Lower lobe of right lung (tissue), 2 donors: ENCODE data around the gene CEP126. TPM values are rescaled to one million over a fixed set of nuclear protein-coding genes. Genes with fewer than 3 reads are reported as not detected.

Experiments
- ATAC-seq, 2 donors: fragments of 200-7000 bp; cut with Tn5 transposase; one replicate each; pipeline ENCODE4 v1.9.1; 2020 to 2022; ENCODE audit warnings: mild to moderate bottlenecking in 2 of 2, moderate library complexity in 2 of 2
- DNase-seq: peaks from one replicate; pipeline ENCODE4 v3.0.0-alpha.2; 2020
- H3K27ac ChIP-seq: fragments of 200-600 bp; one replicate; pipeline ENCODE4 v1.8.0; 2022
- H3K27me3 ChIP-seq: fragments of 200-600 bp; one replicate; pipeline ENCODE4 v1.8.0; 2022; ENCODE audit warnings: low read depth
- H3K36me3 ChIP-seq: fragments of 200-600 bp; one replicate; pipeline ENCODE4 v1.8.0; 2022; ENCODE audit warnings: mild to moderate bottlenecking
- H3K4me1 ChIP-seq: fragments of 200-600 bp; one replicate; pipeline ENCODE4 v1.8.0; 2022
- H3K4me3 ChIP-seq: fragments of 200-600 bp; one replicate; pipeline ENCODE4 v1.8.0; 2022; ENCODE audit warnings: mild to moderate bottlenecking
- H3K9me3 ChIP-seq: fragments of 200-600 bp; one replicate; pipeline ENCODE4 v1.8.0; 2022
- intact Hi-C: fragments of 100-400 bp; cut with DNase I; formaldehyde crosslinking; loops from one replicate; pipeline ENCODE4 v1.11.0; 2022
- long read RNA-seq: library from polyadenylated mRNA; unstranded; transcript quantifications from one replicate; pipeline ENCODE4 v2.0.0, GENCODE V29; 2021
- total RNA-seq: library from RNA; stranded (reverse); fragmentation: NEBNext Ultra II Directional; extraction: Animal tissue kit (Norgen Biotek cat#: 25700); gene quantifications from one replicate; pipeline ENCODE4 v1.2.1, GENCODE V29; 2021
- TF ChIP-seq, protein P1 (sequence below): fragments of 200-600 bp; IDR thresholded peaks from one replicate; pipeline ENCODE4 v1.8.0; 2022; ENCODE audit warnings: antibody characterized with exemption, mild to moderate bottlenecking
- donor health status: DM: no; HTN: yes; CAD: no; lungs with severe emphysema.

Gene CEP126
- 6.4 TPM for total RNA-seq
- long read RNA-seq, full-length matches to known transcripts: 1 of 8 reads
- long read RNA-seq, partial matches to known transcripts: 3 of 8 reads
- long read RNA-seq, other reads (novel, unspliced or antisense): 4 of 8 reads

- Histone ChIP-seq H3K27me3 (no peaks in the 10 kb centered on the region), H3K4me3 (peak within 1 kb of the TSS; percentile 71), H3K9me3 (no peaks in the 10 kb centered on the region), H3K27ac (peak within 1 kb of the TSS; percentile 85), H3K4me1 (peaks cover 15% of the 10 kb centered on the region), H3K36me3 (no peaks in the 10 kb centered on the region)
- ATAC-seq (peak; percentile 98 to 99), DNase-seq (peak; percentile 93)
- intact Hi-C loops: no loop called here
- TF ChIP-seq, protein P1, sequence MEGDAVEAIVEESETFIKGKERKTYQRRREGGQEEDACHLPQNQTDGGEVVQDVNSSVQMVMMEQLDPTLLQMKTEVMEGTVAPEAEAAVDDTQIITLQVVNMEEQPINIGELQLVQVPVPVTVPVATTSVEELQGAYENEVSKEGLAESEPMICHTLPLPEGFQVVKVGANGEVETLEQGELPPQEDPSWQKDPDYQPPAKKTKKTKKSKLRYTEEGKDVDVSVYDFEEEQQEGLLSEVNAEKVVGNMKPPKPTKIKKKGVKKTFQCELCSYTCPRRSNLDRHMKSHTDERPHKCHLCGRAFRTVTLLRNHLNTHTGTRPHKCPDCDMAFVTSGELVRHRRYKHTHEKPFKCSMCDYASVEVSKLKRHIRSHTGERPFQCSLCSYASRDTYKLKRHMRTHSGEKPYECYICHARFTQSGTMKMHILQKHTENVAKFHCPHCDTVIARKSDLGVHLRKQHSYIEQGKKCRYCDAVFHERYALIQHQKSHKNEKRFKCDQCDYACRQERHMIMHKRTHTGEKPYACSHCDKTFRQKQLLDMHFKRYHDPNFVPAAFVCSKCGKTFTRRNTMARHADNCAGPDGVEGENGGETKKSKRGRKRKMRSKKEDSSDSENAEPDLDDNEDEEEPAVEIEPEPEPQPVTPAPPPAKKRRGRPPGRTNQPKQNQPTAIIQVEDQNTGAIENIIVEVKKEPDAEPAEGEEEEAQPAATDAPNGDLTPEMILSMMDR: peak; percentile 43
These were observed at the start of gene CEP126 for GRCh38 chr11:101914738-101915426. Gene CEP126 (plus strand): TSS chr11:101915010. CDS start chr11:101915285, 275 bp downstream.

DNA sequence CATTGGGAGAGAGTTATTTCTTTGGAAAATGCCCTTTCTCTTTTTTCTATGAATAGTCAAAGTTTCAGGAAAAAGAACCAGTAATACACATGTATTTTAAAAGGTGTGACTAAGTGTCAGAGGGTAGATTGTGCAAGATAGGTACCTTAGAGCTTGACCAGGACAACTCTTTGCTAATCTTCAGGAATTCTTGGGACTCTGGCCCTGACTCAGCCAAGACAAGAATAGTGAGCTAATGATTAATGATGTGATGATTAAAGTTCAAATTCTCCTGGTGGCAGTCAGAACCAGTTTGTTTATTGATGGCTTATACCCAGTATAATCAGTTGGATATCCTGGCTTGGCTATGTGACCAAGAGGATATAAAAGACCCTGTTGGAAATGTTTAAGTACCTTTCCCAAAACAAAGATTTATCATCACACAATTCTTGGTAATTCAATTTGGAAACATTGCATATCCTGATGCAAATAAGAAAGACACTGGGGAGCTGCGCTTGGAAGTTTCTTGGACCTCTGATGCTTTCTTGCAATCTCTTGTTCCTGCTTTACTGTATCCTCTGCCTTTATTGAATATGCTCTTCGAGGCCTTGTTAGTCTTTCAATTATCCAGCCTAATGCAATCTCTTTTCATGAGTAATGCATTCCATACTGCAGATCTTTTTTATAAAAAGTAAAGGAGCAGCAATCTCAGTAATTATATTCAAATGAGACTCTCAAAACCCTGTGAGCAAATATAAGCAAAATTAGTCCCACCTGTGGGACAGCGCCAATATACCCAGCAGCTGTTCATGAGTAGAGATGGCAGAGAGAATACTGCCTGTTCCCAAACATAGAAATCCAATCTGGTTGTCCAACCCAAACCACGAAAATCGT, 48.0 kb upstream of the CEP126 start:
- H3K27ac ChIP-seq: no peak overlapping the region
- no peak for DNase-seq
- H3K9me3 ChIP-seq: no peaks in the 10 kb centered on the region
- intact Hi-C loops: loop anchor here (5.0 kb wide), 1 partner anchor 140 kb away; no protein-coding TSS in a partner anchor
- H3K36me3 ChIP-seq: no peaks in the 10 kb centered on the region
- no peaks in the 10 kb centered on the region for H3K27me3 ChIP-seq
- no peak overlapping the region for H3K4me3 ChIP-seq
- TF ChIP-seq, protein P1: no peak
- ATAC-seq: no peak
- no peaks in the 10 kb centered on the region for H3K4me1 ChIP-seq

DNA sequence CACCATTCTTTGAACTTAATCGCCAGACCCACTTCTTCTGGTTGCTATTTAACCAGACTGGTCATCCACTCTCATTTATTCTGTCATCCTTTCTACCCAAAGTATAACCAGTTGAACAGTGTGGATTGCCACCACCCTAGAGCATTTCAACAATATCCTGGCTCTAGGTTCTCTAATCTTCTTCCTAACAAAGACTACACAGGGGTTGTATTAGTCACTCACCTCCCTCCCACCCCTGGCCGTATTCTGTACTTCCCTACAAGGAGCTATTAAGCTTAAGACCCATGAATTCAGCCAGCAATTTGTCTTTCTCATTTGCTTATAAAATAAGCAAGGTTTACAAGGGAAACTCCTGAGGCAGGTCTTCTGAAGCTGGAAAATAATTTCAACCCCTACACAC, 46.9 kb upstream of the CEP126 start:
- Histone ChIP-seq H3K4me3 (no peak overlapping the region), H3K9me3 (no peaks in the 10 kb centered on the region), H3K4me1 (no peaks in the 10 kb centered on the region), H3K36me3 (no peaks in the 10 kb centered on the region), H3K27ac (no peak overlapping the region), H3K27me3 (no peaks in the 10 kb centered on the region)
- DNase-seq (no peak), ATAC-seq (no peak)
- TF ChIP-seq, protein P1: no peak
- intact Hi-C loops: loop anchor here (5.0 kb wide), 1 partner anchor 139 kb away; no protein-coding TSS in a partner anchor

DNA sequence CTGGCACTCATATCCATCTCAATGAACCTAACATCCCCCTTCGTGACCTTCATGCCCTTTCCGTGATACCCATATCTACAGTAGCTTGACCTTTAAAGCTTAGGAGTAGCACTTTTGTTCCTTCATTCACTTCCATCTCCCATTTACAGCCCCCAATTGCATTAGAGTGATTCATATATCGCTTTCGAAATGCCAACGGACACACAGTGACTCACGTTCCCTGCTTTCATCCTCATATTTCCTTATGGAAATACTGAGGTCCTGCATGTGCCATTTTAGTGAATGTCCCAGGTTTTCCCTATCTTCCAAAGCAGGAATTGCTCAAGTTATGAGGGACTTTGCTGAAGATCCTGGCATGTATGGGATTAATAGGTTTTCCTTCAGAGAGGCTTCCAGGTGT, 44.3 kb upstream of the CEP126 start:
- TF ChIP-seq, protein P1: no peak
- H3K9me3 ChIP-seq: no peaks in the 10 kb centered on the region
- H3K27ac ChIP-seq: no peak overlapping the region
- H3K27me3 ChIP-seq: no peaks in the 10 kb centered on the region
- H3K36me3 ChIP-seq: no peaks in the 10 kb centered on the region
- ATAC-seq: no peak
- H3K4me1 ChIP-seq: no peaks in the 10 kb centered on the region
- no peak for DNase-seq
- H3K4me3 ChIP-seq: no peak overlapping the region
- intact Hi-C loops: no loop called here

GRCh38 chr11:101872171-101872882, 42.5 kb upstream of the CEP126 start:
- Histone ChIP-seq H3K27ac (no peak overlapping the region), H3K9me3 (no peaks in the 10 kb centered on the region), H3K4me1 (no peaks in the 10 kb centered on the region), H3K4me3 (no peak overlapping the region), H3K27me3 (no peaks in the 10 kb centered on the region), H3K36me3 (no peaks in the 10 kb centered on the region)
- ATAC-seq: no peak
- intact Hi-C loops: no loop called here
- DNase-seq: no peak
- TF ChIP-seq, protein P1: no peak
